ENCODE measurements around the gene TGFBRAP1.

Gene TGFBRAP1

DNA sequence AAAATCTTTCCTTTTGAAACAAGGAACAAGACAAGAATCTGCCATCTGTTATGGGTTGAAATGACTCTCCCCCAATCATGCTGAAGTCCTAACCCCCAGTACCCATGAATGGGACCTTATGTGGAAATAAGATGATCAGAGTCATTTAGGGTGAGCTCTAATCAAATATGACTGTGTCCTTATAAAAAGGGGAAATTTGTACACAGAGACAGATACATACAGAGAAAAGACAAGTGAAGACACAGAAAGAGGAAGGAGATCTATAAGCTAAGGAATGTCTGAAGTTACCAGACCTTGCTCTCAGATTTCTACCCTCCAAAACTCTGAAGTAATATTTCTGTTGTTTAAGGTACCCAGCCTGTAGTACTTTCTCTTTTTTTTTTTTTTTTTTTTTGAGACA, 15.7 kb downstream of the TGFBRAP1 start:
- DNase-seq: no peak

DNA sequence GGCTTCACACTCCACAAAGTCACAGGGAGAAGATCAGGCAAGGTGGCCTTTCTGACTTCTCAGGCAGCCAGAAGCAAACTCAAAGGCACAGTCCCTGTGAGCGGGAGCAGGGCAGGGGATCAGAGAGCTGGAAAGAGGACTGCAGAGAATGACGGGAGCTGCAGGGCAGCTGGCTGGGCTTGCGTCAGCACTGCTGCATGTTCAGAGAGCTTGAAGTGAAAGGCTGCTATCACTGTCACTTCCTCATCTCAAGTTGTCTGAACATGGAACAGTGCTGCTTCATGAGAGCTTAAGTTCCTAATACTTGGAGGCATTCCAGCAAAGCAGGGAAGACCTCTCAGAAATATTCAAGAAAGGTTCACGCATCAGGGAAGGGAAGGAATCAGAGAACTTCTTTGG, 20.4 kb downstream of the TGFBRAP1 start:
- DNase-seq: no peak

DNA sequence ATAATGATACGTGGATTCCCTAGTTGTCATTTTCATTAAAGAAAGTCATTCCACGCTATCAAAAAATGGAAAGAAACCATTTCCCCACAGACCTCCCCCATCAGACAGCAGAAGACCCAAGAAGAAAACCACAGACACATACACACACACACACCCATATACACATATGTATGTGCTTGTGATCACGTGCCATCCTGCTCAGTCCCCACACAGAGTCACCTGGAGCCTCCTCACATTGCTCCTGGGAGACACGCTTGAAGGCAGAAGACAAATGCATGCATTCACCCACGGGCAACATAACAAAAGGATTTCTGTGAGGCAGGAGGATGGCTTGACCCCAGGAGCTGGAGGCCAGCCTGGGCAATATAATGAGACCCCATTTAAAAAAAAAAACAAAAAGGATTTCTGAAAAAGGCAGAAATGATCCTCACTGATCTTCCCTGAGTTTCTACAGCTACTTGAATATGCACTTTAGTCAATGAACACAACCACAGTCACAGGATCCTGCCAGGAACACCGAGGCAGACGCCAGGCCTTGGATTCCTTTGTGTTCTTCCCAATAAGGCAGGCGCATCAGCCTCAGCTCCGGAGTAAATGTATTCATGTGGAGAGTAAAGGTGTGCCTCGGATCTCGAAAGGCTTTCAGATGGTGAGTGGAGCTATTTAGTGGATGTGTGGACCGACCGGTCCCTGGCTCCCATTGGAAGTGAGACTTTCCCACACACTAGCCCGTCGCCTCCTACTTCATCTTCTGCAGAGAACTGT, 21.0 kb downstream of the TGFBRAP1 start:
- no peak for DNase-seq

DNA sequence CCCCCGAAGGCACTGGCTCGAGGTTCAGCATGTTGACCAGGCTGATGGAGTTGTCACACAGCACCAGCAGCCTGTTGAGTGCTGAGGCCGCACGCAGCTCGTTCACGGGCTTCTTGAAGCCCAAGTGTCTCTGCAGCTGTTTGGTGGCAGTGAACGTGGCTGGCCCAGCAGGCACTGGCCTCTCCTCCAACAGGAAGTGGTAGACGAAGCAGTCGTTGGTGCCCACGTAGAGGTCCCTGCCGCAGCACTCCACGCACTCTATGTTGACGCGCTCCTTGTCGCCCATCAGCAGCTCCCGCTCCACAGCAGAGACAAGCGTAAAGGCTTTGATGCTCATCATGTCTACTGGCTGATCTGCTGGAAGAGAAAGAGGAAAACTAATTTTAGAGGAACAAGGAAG, 21.6 kb downstream of the TGFBRAP1 start:
- DNase-seq: no peak

DNA sequence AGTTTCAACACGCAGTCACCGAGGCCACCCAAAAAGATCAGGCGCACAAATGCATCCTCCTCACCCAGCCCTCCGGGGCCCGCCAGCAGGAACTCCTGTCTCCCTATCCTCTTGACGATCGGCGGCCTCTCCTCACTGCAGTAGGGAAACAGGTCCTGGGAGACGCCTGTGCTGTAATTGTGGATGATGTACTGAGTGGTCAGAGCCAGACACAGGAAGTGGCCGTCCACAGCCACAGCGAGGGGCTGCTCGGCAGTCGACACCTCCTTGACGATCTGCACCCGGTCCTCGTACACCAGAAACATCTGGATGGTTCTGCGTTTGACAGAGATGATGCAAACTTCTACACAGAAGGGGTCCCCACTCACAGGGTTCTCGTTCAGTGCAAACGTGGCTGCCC, 22.0 kb downstream of the TGFBRAP1 start:
- DNase-seq: no peak

DNA sequence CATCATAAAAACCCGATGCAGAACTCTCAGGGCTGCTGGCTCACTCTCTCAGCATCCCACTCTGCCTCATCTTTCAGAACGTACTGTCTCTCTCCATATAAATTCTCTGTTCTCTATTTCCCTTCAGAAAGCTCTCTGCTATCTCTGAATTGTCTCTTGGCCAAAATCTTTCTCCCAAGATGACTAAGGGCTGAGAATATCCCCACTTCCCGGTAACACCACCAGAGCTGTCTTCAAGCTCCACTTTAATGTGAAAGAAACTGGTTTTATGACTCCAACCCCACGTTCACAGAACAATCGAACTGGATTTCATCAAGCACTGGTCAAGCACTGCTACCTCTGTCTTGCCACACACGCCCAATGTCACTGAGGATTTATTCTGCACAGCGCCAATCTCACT, 22.4 kb downstream of the TGFBRAP1 start:
- DNase-seq: no peak

DNA sequence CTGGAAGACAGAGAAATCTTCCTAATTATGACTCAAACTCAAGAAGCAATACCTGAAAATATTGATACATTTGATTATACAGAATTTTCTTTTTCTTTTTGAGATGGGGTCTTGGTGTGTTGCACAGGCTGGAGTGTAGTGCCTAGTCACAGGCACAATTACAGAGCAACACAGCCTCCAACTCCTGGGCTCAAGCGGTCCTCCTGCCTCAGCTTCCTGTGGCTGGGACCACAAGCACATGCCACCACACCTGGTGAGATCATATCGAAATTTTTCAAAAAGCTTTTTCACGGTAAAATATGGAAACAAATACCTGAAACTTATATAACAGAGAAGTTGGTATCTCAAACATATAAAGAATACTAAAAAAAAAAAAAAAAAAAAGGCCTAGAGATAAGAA, 27.9 kb downstream of the TGFBRAP1 start:
- no peak for DNase-seq

DNA sequence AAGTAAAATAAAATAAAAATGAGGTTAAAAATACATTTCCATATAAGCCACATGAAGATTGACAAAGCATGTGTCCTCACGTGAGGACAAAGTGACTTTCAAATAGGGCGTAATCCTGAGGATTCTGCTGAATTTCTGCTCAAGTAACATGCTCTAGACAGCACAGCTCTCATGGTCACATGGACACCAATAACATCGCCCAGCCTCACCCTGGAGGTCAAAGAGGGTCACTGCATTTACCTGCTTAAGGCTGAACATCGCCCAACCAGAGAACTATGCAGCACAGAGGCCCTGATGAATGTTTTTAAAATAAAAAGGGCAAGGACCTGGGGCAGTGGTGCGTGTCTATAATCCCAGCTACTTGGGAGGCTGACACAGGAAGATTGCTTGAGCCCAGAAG, 30.2 kb downstream of the TGFBRAP1 start:
- DNase-seq: no peak

DNA sequence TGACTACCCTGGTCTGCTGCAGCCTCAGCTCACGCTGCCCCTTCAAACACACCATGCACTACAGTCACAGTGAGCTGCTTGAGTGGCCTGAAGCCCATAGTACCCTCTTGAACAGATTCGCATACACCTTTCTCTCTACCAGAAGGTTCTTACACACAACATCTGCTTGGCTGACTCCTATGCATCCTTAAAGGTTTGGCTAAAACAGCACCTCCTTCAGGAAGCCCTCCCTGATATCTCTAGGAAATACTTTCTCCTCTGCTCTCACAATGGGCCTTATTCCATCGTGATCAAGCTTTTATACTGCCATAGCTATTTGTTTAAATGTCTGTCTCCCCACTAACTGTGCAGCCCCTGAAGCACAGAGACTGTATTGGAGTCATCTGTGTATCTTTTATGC, 31.5 kb downstream of the TGFBRAP1 start:
- no peak for DNase-seq

DNA sequence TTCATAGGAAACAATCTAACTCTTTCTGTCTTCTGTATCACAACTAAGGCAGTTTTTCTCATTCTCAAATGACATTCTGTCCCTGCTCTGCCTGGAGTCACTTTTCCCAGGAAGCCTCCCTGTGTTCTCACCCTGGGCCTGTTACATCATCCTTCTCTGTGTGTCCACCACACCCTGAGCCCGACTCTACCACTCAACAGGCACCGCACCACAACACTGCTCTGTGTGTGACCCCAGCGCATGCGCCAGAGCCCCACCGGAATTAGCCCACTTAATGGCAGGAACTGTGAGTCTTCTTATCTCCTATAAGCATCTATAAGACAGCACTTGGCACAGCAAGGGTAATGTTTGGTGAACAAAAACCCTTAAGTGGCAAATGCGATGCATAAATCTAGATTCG, 32.3 kb downstream of the TGFBRAP1 start:
- DNase-seq: no peak

DNA sequence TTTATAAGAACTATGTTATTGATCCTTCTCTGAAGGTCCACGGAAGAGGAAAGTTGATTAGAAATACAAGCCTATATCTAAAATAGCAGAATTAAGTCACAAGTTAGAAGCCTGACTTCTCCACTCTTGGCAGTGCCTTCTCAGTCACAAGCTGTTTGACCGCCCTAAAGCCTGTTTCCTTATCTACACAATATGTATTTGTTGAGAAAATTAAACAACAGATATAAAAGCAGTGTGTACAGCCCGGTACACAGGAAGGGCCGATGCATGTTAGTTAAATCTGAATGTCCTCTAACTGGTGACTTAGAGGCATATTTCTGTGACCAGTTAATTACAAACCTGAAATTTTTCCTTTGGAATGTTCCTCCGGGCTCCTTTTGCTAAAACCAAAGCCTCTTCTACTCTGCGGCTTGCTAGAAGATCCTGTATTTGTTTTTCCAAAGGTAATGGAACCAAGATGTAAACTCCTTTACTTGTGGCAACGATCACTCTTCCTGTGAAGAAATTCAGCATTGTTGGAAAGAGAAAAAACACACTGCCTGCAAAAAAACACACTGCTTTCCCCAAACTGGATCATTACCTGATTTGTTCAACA, 33.4 kb downstream of the TGFBRAP1 start:
- no peak for DNase-seq

DNA sequence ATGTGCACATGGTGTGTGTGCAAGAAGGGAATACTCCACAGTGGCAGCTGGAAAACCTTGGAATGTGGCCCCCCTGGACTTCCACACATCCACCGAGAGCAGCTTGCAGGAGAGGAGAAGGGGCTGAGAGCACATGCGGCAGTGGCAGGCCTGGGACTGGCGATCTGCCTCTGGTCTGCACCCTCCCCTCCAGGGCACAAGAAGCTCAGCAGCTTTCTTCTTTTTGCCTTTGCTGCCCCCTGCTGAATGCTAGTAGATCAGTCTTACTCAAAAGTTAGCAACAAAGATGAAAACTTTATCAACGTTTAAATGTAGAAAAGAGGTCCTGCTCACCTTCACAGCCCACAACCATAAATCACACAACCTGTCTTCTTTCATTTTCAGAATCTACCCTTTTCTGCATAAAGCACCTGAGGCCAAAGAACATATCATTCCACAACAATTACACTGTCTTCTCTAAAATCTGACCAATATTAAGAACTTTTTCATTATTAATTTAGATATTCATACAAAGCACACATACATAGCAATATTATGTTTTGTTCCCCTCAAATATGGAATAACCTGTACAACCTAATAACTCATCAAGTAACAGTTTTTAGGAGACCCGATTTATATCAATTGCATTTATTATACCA, 34.6 kb downstream of the TGFBRAP1 start:
- DNase-seq: peak; percentile 57

DNA sequence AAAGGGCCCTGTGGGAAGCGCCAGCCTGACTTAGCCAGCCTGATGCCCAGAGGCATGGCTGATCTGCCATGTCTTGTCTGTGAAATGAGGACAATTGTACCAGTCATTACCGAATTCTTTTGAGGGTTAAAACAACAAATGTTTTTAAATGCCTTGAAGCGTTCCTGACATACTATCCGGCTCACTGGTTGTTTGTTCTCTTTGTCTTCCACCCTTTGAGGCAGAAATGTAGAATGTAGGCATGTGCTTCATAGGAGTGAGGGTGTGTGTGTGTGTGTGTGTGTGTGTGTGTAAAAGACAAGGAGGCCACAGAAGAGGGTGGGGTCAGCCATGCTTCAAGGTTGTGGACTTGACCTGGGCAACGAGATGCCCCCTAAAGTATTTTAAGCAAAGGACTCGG, 35.5 kb downstream of the TGFBRAP1 start:
- DNase-seq: no peak

DNA sequence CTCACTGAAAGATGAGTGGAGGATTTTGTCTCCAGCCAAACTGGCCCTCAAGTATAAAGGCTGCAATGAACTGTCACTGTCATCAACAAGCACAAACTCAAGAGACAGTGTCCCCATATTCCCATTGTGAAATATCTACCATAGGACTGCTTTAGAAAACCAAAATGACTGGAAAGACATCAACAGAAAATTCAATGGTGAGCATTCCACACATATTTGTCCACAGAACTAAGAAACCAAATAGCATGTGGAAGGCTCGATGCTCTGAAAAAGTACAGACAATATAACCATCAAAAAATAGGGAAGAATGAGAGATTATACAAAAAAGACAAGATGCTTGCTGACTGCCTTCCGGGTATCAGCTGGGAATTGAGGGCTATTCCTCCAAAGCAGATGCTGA, 37.6 kb downstream of the TGFBRAP1 start:
- no peak for DNase-seq

DNA sequence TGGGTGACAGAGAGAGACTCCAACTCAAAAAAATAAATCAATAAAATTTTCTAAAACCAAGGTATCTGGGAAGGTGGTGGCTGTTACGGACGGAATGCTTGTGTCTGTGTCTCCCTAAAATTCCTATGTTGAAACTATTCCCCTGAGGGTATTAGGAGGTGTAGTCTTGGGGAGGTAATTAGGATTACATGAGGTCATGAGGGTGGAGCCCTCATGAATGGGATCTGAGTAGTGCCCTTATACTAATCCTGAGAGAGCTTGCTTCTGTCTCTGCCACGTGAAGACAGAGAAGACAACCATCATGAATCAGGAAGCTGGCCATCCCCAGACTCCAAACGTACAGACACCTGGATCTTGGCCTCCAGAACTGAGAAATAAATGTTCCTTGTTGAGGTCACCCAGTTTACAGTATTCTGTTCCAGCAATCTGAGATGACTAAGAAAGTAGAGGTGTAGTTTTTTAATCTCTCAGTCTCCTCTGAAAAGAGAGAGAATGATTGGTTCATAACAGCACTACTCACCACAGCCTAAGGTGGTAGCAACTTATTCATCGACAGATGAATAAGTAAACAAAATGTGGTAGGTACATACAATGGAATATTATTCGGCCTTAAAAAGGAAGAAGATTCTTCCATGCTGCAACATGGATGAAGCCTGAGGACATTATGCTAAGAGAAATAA, 38.4 kb downstream of the TGFBRAP1 start:
- no peak for DNase-seq

DNA sequence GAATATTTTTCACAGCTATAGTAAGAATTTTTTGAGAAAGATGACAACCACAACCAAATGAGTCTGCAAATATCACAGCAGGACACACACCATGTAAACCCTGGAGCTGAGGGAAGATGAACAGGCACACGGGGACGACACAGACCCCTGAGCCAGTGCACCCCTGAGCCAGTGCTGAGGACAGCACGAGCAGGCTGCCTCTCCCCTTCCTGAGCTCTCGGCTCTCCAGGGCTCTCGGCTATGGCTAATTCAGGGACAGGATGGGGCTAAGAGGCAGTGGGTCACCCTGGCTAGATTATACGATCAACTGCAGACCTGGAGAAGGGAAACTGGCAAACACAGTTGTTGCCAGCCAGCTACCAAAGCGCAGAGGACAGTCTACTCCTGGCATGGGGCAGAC, 41.4 kb downstream of the TGFBRAP1 start:
- no peak for DNase-seq

DNA sequence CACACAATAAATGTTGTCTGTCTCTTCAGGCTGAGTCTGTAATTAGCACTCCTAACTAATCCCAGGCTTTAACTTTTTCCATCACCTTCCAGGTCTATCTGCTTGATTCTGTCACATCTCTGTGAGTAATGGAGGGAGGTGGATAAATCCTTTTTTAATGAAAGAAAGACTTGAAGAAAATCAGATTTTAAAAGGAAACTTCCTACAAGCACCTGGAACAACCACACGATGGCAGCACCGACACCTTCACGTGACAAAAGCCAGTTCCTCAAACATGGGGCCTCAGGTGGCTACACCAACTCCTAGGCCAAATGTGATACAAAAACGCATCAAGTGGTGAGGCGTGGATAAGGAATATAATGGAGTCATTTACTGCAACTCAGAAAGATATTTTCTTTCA, 41.8 kb downstream of the TGFBRAP1 start:
- no peak for DNase-seq

DNA sequence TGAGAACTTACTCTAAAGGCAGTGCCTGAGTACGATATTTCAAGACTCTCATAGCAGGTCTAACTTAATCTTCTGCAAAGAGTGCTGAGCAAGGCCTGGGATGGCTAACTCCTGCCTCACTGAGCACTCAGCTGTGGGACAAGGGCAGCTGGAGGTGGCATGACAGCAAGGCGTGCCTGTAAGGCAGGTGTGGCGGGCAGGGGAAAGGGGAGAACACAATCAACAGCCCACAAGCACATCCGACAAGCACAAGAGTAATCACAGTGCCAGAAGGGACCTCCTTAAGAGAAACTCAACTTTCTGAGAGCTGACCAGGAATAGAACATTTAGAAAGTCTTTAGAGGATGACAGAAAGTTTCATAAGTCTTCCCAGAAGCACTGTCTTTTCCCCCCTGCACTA, 46.0 kb downstream of the TGFBRAP1 start:
- DNase-seq: no peak

DNA sequence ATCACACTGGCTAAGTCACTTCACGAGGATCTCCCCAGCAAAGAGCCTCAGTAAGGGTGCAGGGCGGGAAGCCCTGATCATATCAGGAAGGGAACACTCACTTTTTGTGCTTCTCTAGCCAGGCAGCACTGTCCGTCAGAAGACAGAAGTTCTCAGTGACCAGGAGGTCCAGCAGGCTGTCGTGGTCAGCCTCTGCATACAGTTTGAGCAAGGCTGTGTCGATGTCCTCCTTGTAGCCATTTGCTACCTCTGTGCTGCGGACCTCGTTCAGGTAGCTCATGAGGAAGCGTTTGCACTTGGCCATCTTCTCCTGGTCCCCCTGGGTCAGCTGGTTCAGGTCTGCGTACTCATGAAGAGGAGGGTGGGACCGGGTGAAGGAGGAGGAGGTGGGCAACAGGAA, 49.3 kb downstream of the TGFBRAP1 start:
- no peak for DNase-seq

DNA sequence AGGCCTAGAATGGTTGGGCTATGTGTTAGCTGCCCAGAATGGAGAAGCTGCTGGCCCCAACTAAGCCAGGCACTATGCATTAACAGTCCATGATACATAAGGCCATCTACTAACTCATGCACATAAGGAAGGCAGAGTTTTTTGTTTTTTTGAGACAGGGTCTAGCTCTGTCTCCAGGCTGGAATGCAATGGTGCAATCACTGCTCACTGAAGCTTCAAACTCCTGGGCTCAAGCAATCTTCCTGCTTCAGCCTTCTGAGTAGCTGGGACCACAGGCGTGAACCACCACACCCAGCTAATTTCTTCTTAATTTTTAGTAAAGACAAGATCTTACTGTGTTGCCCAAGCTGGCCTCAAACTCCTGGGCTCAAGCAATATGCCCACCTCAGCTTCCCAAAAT, 50.4 kb downstream of the TGFBRAP1 start:
- DNase-seq: no peak

DNA sequence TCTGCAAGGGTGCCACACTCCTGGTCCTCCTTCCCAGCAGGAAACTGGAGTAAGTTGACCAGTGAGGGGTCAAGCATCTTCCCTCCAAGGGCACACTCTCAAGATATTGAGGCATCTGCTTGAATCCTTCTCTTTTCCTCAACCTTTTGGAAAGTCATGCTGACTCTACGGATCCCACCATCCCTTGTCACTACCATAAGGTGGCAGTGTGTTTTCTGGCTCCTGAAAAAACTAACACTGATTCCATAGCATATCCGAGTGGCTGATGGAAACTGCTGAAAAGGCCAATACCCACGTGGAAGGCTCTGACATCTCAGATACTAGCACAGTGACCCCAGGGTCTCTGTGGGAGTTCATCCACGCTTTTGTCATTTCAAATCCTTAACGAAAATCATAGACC, 50.9 kb downstream of the TGFBRAP1 start:
- DNase-seq: no peak

DNA sequence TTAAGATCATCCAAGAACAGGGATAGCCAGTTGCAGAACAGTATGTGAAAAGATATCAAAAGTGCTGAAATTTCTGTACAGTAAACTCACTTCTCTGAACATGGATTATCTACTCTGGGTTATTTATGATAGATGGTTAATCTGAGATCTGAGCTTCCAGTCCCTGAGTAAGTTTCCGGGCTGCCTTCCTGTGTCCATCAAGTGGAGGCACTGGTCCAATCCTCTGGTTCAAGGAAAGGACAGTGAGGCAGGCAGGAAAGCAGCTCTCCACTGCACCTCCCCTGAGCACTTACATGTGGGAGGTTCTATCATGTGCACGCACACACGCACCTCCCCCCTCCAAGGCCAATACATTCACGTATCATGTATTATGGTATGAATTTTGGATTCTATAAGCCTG, 55.5 kb downstream of the TGFBRAP1 start:
- DNase-seq: no peak

DNA sequence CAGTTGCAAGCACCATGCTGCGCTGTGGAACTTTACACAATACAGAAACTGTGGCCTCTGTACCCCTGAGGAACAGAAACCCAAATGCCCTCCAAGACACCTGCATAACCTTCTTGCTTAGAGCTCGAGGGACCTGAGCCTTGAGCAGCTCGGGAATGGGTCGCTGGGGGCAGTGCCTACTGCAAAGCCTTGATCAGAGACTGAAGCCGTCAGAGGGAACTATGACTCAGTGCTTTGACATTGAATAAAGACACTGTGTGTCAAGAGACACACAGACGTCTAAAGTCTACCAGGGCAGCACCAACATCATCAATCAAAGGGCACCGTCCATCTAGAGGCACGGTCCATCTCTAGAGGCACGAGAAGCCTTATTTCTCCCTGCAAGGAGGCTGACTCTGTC, 57.4 kb downstream of the TGFBRAP1 start:
- DNase-seq: no peak
